K562 (cell line): Measurements from ENCODE around the gene DLGAP1. TPM values are rescaled to one million over a fixed set of nuclear protein-coding genes. Genes with fewer than 3 reads are reported as not detected.

Source experiments
- ATAC-seq: fragments of 200-7000 bp; cut with Tn5 transposase; 3 replicates; pipeline ENCODE4 v1.9.1; 2020; ENCODE audit warnings: moderate library complexity
- BruUV-seq: library from RNA; stranded (reverse); fragments of 400-500 nt; replicated peaks from 2 replicates; lab custom pipeline; 2021; lab: Mats Ljungman, UMichigan
- CTCF ChIA-PET: fragments of 300-600 bp; formaldehyde crosslinking; extraction: SDS; loops from one replicate; lab custom pipeline; 2021; ENCODE audit warnings: low intra/inter-chr PET ratio; lab: Yijun Ruan, JAX
- POLR2A ChIA-PET: fragments of 300-600, 350-650 bp; sonication (Branson Sonifier 250); formaldehyde crosslinking; extraction: SDS; loops from one replicate; lab custom pipeline; 2021; ENCODE audit warnings: antibody characterized with exemption, inconsistent platforms; lab: Yijun Ruan, JAX
- DNase-seq, 4 experiments: peaks; one replicate each; pipeline versions ENCODE4 v3.0.0 to v3.0.0-alpha.2; 2011 to 2018; ENCODE audit warnings: low spot score in 3 of 4, mixed read lengths in 3 of 4; ENCODE audit errors: extremely low read depth in 1 of 4
- FAIRE-seq: peaks from 2 replicates; lab custom pipeline; 2011; peaks lifted over from hg19 to GRCh38; lab: Jason Lieb, UNC
- H2AFZ ChIP-seq: 2 replicates; pipeline ENCODE4 v1.6.0; 2011; ENCODE audit warnings: low read depth, low read length, control low read depth, inconsistent platforms
- H3K27ac ChIP-seq: fragments of 200-600 bp; 3 replicates; pipeline ENCODE4 v1.8.0; 2011; ENCODE audit warnings: low read depth, mild to moderate bottlenecking, control low read depth, inconsistent platforms, low read length, moderate library complexity, mixed read lengths; ENCODE audit errors: extremely low read depth
- H3K27me3 ChIP-seq, 2 experiments: fragments of 300-600 bp in 1 of 2; 2 replicates in 1 of 2; 3 replicates in 1 of 2; pipeline versions ENCODE4 v1.6.0 to v1.8.0; 2011; ENCODE audit warnings: inconsistent platforms in 2 of 2, low read length in 2 of 2, mild to moderate bottlenecking in 1 of 2, mixed read lengths in 1 of 2, moderate library complexity in 1 of 2; ENCODE audit not compliant: control insufficient read depth in 2 of 2, insufficient read depth in 2 of 2
- H3K36me3 ChIP-seq: fragments of 300-600 bp; 3 replicates; pipeline ENCODE4 v1.8.0; 2011; ENCODE audit warnings: mild to moderate bottlenecking, low read length, inconsistent platforms; ENCODE audit not compliant: control insufficient read depth, insufficient read depth
- H3K4me1 ChIP-seq, 2 experiments: fragments of 200-600 bp in 1 of 2; replicated peaks in 1 of 2; 2 replicates in 1 of 2; 3 replicates in 1 of 2; pipeline versions ENCODE4 v1.5.1 to v1.8.0; 2011; ENCODE audit warnings: inconsistent platforms in 2 of 2, low read length in 2 of 2, mild to moderate bottlenecking in 1 of 2, mixed read lengths in 1 of 2, moderate library complexity in 1 of 2; ENCODE audit not compliant: control insufficient read depth in 2 of 2, insufficient read depth in 2 of 2
- H3K4me2 ChIP-seq: 2 replicates; pipeline ENCODE4 v1.6.1; 2011; ENCODE audit warnings: low read length, control low read depth, inconsistent platforms, mixed read lengths; ENCODE audit not compliant: insufficient read depth
- H3K4me3 ChIP-seq: fragments of 200-600 bp; sonication (generic), shearing (Covaris generic); 2 replicates; pipeline ENCODE4 v1.5.1; 2016; ENCODE audit warnings: control low read depth, inconsistent platforms
- H3K79me2 ChIP-seq: fragments of 200-600 bp; 3 replicates; pipeline ENCODE4 v1.8.0; 2011; ENCODE audit warnings: low read length, inconsistent platforms; ENCODE audit not compliant: control insufficient read depth, insufficient read depth
- H3K9ac ChIP-seq, 2 experiments: 2 replicates each; pipeline versions ENCODE4 v1.6.0 to v1.6.1; 2011; ENCODE audit warnings: low read depth in 2 of 2, low read length in 2 of 2, control low read depth in 1 of 2, inconsistent platforms in 1 of 2, mild to moderate bottlenecking in 1 of 2, mixed read lengths in 1 of 2; ENCODE audit not compliant: insufficient read depth in 1 of 2
- H3K9me1 ChIP-seq: one replicate; pipeline ENCODE4 v1.6.0; 2011; ENCODE audit warnings: inconsistent platforms, mild to moderate bottlenecking, low read length, moderate library complexity; ENCODE audit not compliant: control insufficient read depth, insufficient read depth
- H3K9me3 ChIP-seq: replicated peaks from 2 replicates; pipeline ENCODE4 v1.5.1; 2011; ENCODE audit warnings: low read depth, low read length, inconsistent platforms; ENCODE audit not compliant: control insufficient read depth, insufficient read depth
- H4K20me1 ChIP-seq: replicated peaks from 2 replicates; pipeline ENCODE4 v1.6.1; 2011; ENCODE audit warnings: low read length, inconsistent platforms, mixed read lengths; ENCODE audit not compliant: control insufficient read depth, insufficient read depth
- ELF4 ChIP-seq: fragments of 450-650 bp; formaldehyde crosslinking; IDR thresholded peaks from 2 replicates; pipeline ENCODE4 v1.4.0; 2022; ENCODE audit warnings: missing genetic modification characterization
- ETV1 ChIP-seq: fragments of 450-650 bp; conservative IDR thresholded peaks from 2 replicates; pipeline ENCODE4 v1.6.1; 2016; ENCODE audit warnings: missing genetic modification characterization, control low read depth, low read depth, missing compliant biosample characterization
- HES1 ChIP-seq: fragments of 450-650 bp; IDR thresholded peaks from 2 replicates; pipeline ENCODE4 v1.6.1; 2016; ENCODE audit warnings: low read depth, mild to moderate bottlenecking, moderate library complexity
- JUND ChIP-seq, 2 experiments: IDR thresholded peaks; 2 replicates in 1 of 2; 3 replicates in 1 of 2; pipeline ENCODE4 v1.6.1; 2011; ENCODE audit warnings: borderline replicate concordance in 2 of 2, low read depth in 2 of 2, low read length in 2 of 2, improper control_type of control experiment in 1 of 2, missing biosample characterization in 1 of 2, missing genetic modification characterization in 1 of 2, missing genetic modification reagents in 1 of 2
- MNT ChIP-seq, 2 experiments: fragments of 450-650 bp; conservative IDR thresholded peaks; 2 replicates each; pipeline ENCODE4 v1.6.1; 2017; ENCODE audit warnings: mild to moderate bottlenecking in 2 of 2, moderate library complexity in 2 of 2
- NR3C1 ChIP-seq: sonication (generic); formaldehyde crosslinking; IDR thresholded peaks from 2 replicates; pipeline ENCODE4 v1.8.1; 2022; ENCODE audit warnings: missing genetic modification reagents
- TFAM ChIP-seq: fragments of 250-450 bp; sonication (Bioruptor Pico); conservative IDR thresholded peaks from 2 replicates; pipeline ENCODE4 v1.5.0; 2021; ENCODE audit warnings: mild to moderate bottlenecking, moderate library complexity
- ZBTB1 ChIP-seq: sonication (generic); formaldehyde crosslinking; IDR thresholded peaks from 2 replicates; pipeline ENCODE4 v1.8.1; 2023; ENCODE audit warnings: missing genetic modification reagents, low read depth, mild to moderate bottlenecking, borderline replicate concordance
- ZNF263 ChIP-seq: sonication (generic); formaldehyde crosslinking; IDR thresholded peaks from 2 replicates; pipeline ENCODE4 v1.8.0; 2022; ENCODE audit warnings: mild to moderate bottlenecking, missing genetic modification reagents, borderline replicate concordance
- ZNF384 ChIP-seq: IDR thresholded peaks from 2 replicates; pipeline ENCODE4 v1.6.1; 2012; ENCODE audit warnings: low read depth, low read length, improper control_type of control experiment
- ZNF766 ChIP-seq: fragments of 200-800 bp; sonication (Bioruptor generic); conservative IDR thresholded peaks from 2 replicates; pipeline ENCODE4 v1.6.1; 2016; ENCODE audit warnings: missing genetic modification characterization, missing compliant biosample characterization
- ZNF785 ChIP-seq: fragments of 250-450 bp; sonication (Bioruptor Pico); IDR thresholded peaks from 2 replicates; pipeline ENCODE4 v1.4.0; 2020; ENCODE audit warnings: mild to moderate bottlenecking
- WGBS: fragments of 100-300 bp; shearing (Covaris generic); methylation state at CpG from one replicate; pipeline ENCODE4 v1.1.6; 2016; ENCODE audit warnings: low coverage, mixed read lengths; ENCODE audit not compliant: insufficient coverage; ENCODE audit errors: missing lambda C conversion rate; 5-methylcytosine and 5-hydroxymethylcytosine counted together
- in situ Hi-C: fragments of 300-500 bp; cut with MboI; formaldehyde crosslinking; loops from 4 replicates; pipeline ENCODE4 v1.15.0; 2018; ENCODE audit warnings: inconsistent platforms, mixed read lengths
- intact Hi-C: fragments of 100-400 bp; cut with micrococcal nuclease; formaldehyde crosslinking; loops from 2 replicates; pipeline ENCODE4 v1.14.2; 2022
- polyA plus RNA-seq, 8 experiments: library from polyadenylated mRNA; depleted of rRNA in 4 of 8; stranded (reverse) in 5 of 8; unstranded in 3 of 8; fragments of >200 nt; fragmentation: Nextera tagmentation in 2 of 8; fragmentation: Illumina TruSeq in 1 of 8; extraction: Ambion mirVana in 2 of 8; extraction: Trizol in 1 of 8; gene quantifications; 2 replicates each; pipeline versions ENCODE4 v1.2.1 to v1.2.3, GENCODE V29; 2011 to 2014; ENCODE audit warnings: inconsistent platforms in 1 of 8, missing spikeins in 1 of 8
- total RNA-seq, 7 experiments: library from RNA; depleted of rRNA in 6 of 7; stranded (reverse); fragments of >200 nt in 6 of 7; fragmentation: Illumina TruSeq in 2 of 7; extraction: Trizol in 2 of 7; gene quantifications; 2 replicates each; pipeline versions ENCODE4 v1.2.1 to v1.2.3, GENCODE V29; 2011 to 2021; ENCODE audit warnings: low replicate concordance in 1 of 7

DLGAP1 gene
- total and polyA plus RNA-seq, 9 of the 15 experiments (the other 6 are each of a cell fraction or from before 2014, with no cell fraction given) = 0.04 to 0.22 (median 0.08) TPM

- Histone ChIP-seq H4K20me1 (no peaks in the 10 kb centered on the region), H3K27me3 (no peaks in the 10 kb centered on the region), H3K9me1 (no peaks in the 10 kb centered on the region), H3K27ac (no peak overlapping the region), H3K4me2 (no peak overlapping the region), H3K4me1 (no peaks in the 10 kb centered on the region; a peak in 1 of 5 replicates), H3K9ac (no peak overlapping the region), H3K9me3 (no peaks in the 10 kb centered on the region; the same call in 1 of the 2 replicates), H3K4me3 (no peak overlapping the region), H3K79me2 (no peaks in the 10 kb centered on the region), H3K36me3 (no peaks in the 10 kb centered on the region), H2AFZ (no peak overlapping the region)
- in situ Hi-C loops (no loop called here), intact Hi-C loops (no loop called here)
- no TSS peak for BruUV-seq
- DNase-seq = no peak
- WGBS = 33% methylated on average over 9 of the region's 9 CpGs
- POLR2A ChIA-PET = interaction anchor here (0.6 to 0.7 kb wide), 2 partner anchors 22 to 41 kb away, joined by 3 read pairs; no protein-coding TSS in a partner anchor
- ATAC-seq = peak; percentile 41; the same call in 2 of the 3 replicates
- peak; percentile 73 for TF ChIP-seq ZNF384
- TF ChIP-seq ZNF263 = no peak
- FAIRE-seq = no peak
- CTCF ChIA-PET = no interaction called here
These were observed 764.9 kb downstream of the DLGAP1 start for GRCh38 chr18:3689986-3690763.

GRCh38 chr18:3689091-3689490 is 766.0 kb downstream of the DLGAP1 start:
- no peak for FAIRE-seq
- no TSS peak for BruUV-seq
- WGBS = 3% methylated on average over 3 of the region's 3 CpGs
- Histone ChIP-seq H3K4me1 (no peaks in the 10 kb centered on the region; a peak in 1 of 5 replicates), H3K79me2 (no peaks in the 10 kb centered on the region), H3K9me3 (no peaks in the 10 kb centered on the region; the same call in 1 of the 2 replicates), H2AFZ (peak overlapping the region; percentile 5), H3K4me2 (no peak overlapping the region), H3K9ac (no peak overlapping the region), H3K27me3 (no peaks in the 10 kb centered on the region), H4K20me1 (no peaks in the 10 kb centered on the region), H3K9me1 (no peaks in the 10 kb centered on the region), H3K27ac (no peak overlapping the region), H3K4me3 (no peak overlapping the region), H3K36me3 (no peaks in the 10 kb centered on the region)
- DNase-seq = no peak
- intact Hi-C loops = no loop called here
- ATAC-seq = no peak
- CTCF ChIA-PET = no interaction called here
- in situ Hi-C loops = no loop called here
- POLR2A ChIA-PET = no interaction called here
- no peak for TF ChIP-seq ZNF785 (CRISPR knock-in tag)
- TF ChIP-seq JUND (IDR thresholded peaks at IDR 0.05; ENCODE audit: borderline replicate concordance, low read depth, low read length) = no peak
- TF ChIP-seq JUND (tag; IDR thresholded peaks at IDR 0.05; ENCODE audit: borderline replicate concordance, low read depth, low read length) = no peak
- no peak for TF ChIP-seq ZBTB1 (CRISPR knock-in tag)
- peak; percentile 32; the same call in 1 of the 2 replicates for TF ChIP-seq HES1
- TF ChIP-seq TFAM (CRISPR knock-in tag) = no peak
- TF ChIP-seq ZNF766 (CRISPR knock-in tag) = peak; percentile 71; the same call in 1 of the 2 replicates
- TF ChIP-seq ELF4 (CRISPR knock-in tag) = no peak
- TF ChIP-seq ETV1 (tag) = no peak
- no peak for TF ChIP-seq MNT (conservative IDR thresholded peaks at IDR 0.05)
- TF ChIP-seq NR3C1 (CRISPR knock-in tag) = no peak
